ENCODE data around the gene SLC44A4. TPM values are rescaled to one million over a fixed set of nuclear protein-coding genes. Genes with fewer than 3 reads are reported as not detected.
"Not testable (repeated sequence)": the region's sequence is repeated elsewhere in the genome, so short reads cannot be mapped to it uniquely, and the experiment has no call there.

The SLC44A4 gene
- polyA plus RNA-seq, 1 donor = 157 TPM

GRCh38 chr6:31871046-31871659 lies 7.6 kb downstream of the SLC44A4 start:
- Histone ChIP-seq H3K4me3 (ENCODE audit: low read length) (no peak overlapping the region), H3K36me3 (ENCODE audit: control insufficient read depth, insufficient read depth, low read length) (peaks cover 49% of the 10 kb centered on the region), H3K4me1 (ENCODE audit: control insufficient read depth, insufficient read depth, low read length) (no peaks in the 10 kb centered on the region), H3K27ac (ENCODE audit: low read length) (no peak overlapping the region), H3K9me3 (ENCODE audit: control insufficient read depth, low read depth, low read length) (no peaks in the 10 kb centered on the region), H3K27me3 (ENCODE audit: control insufficient read depth, insufficient read depth, low read length) (no peaks in the 10 kb centered on the region)
- 40% methylated on average over 2 of the region's 9 CpGs for WGBS (ENCODE audit: insufficient coverage, low lambda C conversion rate)
- DNase-seq = no peak

- H3K36me3 ChIP-seq (ENCODE audit: control insufficient read depth, insufficient read depth, low read length) = peaks cover 51% of the 10 kb centered on the region
- WGBS (ENCODE audit: insufficient coverage, low lambda C conversion rate) = no CpG with 5 or more reads among the region's 16 CpGs
- DNase-seq = no peak
- H3K9me3 ChIP-seq (ENCODE audit: control insufficient read depth, low read depth, low read length) = no peaks in the 10 kb centered on the region
- H3K27me3 ChIP-seq (ENCODE audit: control insufficient read depth, insufficient read depth, low read length) = no peaks in the 10 kb centered on the region
- H3K4me1 ChIP-seq (ENCODE audit: control insufficient read depth, insufficient read depth, low read length) = no peaks in the 10 kb centered on the region
- no peak overlapping the region for H3K4me3 ChIP-seq (ENCODE audit: low read length)
- H3K27ac ChIP-seq (ENCODE audit: low read length) = no peak overlapping the region
Observed at GRCh38 chr6:31870385-31870921, 8.3 kb downstream of the SLC44A4 start.

DNA sequence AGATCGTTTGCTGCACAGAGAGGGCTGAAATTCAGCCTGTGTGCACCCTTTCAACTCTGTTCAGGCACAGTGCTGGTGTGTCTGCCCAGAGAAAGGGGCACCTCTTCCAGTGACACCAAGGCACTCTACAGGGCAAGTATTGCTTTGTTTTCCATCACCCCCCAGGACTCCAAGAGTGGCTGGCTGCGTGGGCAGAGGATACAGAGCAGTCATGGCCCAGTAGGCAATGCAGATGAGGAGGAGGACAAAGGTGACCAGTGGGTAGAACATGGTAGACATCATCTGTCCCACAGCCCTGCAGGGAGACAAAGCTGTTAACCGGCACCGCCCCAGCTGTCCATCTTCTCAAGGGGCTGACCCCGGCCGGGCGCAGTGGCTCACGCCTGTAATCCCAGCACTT lies 9.5 kb downstream of the SLC44A4 start:
- Histone ChIP-seq H3K9me3 (ENCODE audit: control insufficient read depth, low read depth, low read length) (no peaks in the 10 kb centered on the region), H3K36me3 (ENCODE audit: control insufficient read depth, insufficient read depth, low read length) (peaks cover 58% of the 10 kb centered on the region), H3K4me3 (ENCODE audit: low read length) (no peak overlapping the region), H3K27me3 (ENCODE audit: control insufficient read depth, insufficient read depth, low read length) (no peaks in the 10 kb centered on the region), H3K4me1 (ENCODE audit: control insufficient read depth, insufficient read depth, low read length) (no peaks in the 10 kb centered on the region), H3K27ac (ENCODE audit: low read length) (no peak overlapping the region)
- no CpG with 5 or more reads among the region's 8 CpGs for WGBS (ENCODE audit: insufficient coverage, low lambda C conversion rate)
- no peak for DNase-seq

DNA sequence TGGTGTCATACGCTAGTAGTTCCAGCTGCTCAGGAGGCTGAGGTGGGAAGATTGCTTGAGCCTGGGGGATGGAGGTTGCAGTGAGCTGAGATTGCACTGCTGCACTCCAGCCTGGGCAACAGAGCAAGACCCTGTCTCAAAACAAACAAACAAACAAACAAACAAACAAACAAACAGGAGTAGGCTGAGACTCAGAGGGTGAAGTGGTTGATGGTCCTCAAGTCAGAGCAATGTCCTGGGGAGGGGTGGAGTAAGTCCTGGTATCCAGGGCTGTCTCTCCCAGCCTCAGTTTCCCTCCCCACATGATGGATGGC lies 10.2 kb downstream of the SLC44A4 start:
- H3K9me3 ChIP-seq (ENCODE audit: control insufficient read depth, low read depth, low read length); DNase-seq; H3K4me1 ChIP-seq (ENCODE audit: control insufficient read depth, insufficient read depth, low read length); H3K4me3 ChIP-seq (ENCODE audit: low read length); H3K27me3 ChIP-seq (ENCODE audit: control insufficient read depth, insufficient read depth, low read length); H3K27ac ChIP-seq (ENCODE audit: low read length): not testable (repeated sequence)
- peaks cover 55% of the 10 kb centered on the region for H3K36me3 ChIP-seq (ENCODE audit: control insufficient read depth, insufficient read depth, low read length)
- no CpG with 5 or more reads among the region's 1 CpG for WGBS (ENCODE audit: insufficient coverage, low lambda C conversion rate)

- Histone ChIP-seq H3K27me3 (ENCODE audit: control insufficient read depth, insufficient read depth, low read length) (no peaks in the 10 kb centered on the region), H3K4me3 (ENCODE audit: low read length) (no peak overlapping the region), H3K36me3 (ENCODE audit: control insufficient read depth, insufficient read depth, low read length) (peaks cover 46% of the 10 kb centered on the region), H3K27ac (ENCODE audit: low read length) (no peak overlapping the region), H3K9me3 (ENCODE audit: control insufficient read depth, low read depth, low read length) (no peaks in the 10 kb centered on the region), H3K4me1 (ENCODE audit: control insufficient read depth, insufficient read depth, low read length) (peaks cover 10% of the 10 kb centered on the region)
- DNase-seq = no peak
- WGBS (ENCODE audit: insufficient coverage, low lambda C conversion rate) = 66% methylated on average over 5 of the region's 21 CpGs
Observed at GRCh38 chr6:31865205-31866118, 13.3 kb downstream of the SLC44A4 start.

GRCh38 chr6:31864818-31865204 lies 14.0 kb downstream of the SLC44A4 start:
- peaks cover 47% of the 10 kb centered on the region for H3K36me3 ChIP-seq (ENCODE audit: control insufficient read depth, insufficient read depth, low read length)
- no CpG with 5 or more reads among the region's 8 CpGs for WGBS (ENCODE audit: insufficient coverage, low lambda C conversion rate)
- no peak overlapping the region for H3K27ac ChIP-seq (ENCODE audit: low read length)
- no peak overlapping the region for H3K4me3 ChIP-seq (ENCODE audit: low read length)
- H3K4me1 ChIP-seq (ENCODE audit: control insufficient read depth, insufficient read depth, low read length) = peaks cover 10% of the 10 kb centered on the region
- no peaks in the 10 kb centered on the region for H3K9me3 ChIP-seq (ENCODE audit: control insufficient read depth, low read depth, low read length)
- H3K27me3 ChIP-seq (ENCODE audit: control insufficient read depth, insufficient read depth, low read length) = no peaks in the 10 kb centered on the region
- no peak for DNase-seq

DNA sequence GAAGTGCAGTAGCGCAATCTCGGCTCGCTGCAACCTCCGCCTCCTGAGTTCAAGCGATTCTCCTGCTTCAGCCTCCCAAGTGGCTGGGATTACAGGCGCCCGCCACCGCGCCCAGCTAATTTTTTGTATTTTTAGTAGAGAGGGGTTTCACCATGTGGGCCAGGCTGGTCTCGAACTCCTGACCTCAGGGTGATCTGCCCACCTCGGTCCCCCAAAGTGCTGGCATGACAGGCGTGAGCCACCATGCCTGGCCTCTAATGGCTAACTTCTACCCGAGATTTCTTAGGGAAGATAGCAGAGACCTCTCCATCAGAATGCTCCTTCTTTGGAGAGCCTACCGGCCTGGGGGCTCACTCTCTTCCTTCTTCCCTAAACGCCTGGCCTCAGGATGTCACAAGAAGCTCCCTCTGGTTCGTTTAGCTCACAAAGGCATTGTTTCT lies 14.7 kb downstream of the SLC44A4 start:
- peak overlapping the region; percentile 29 for H3K4me3 ChIP-seq (ENCODE audit: low read length)
- peaks cover 49% of the 10 kb centered on the region for H3K36me3 ChIP-seq (ENCODE audit: control insufficient read depth, insufficient read depth, low read length)
- no CpG with 5 or more reads among the region's 16 CpGs for WGBS (ENCODE audit: insufficient coverage, low lambda C conversion rate)
- H3K4me1 ChIP-seq (ENCODE audit: control insufficient read depth, insufficient read depth, low read length) = peaks cover 15% of the 10 kb centered on the region
- H3K27ac ChIP-seq (ENCODE audit: low read length) = peak overlapping the region; percentile 56
- not testable (repeated sequence) for DNase-seq; H3K9me3 ChIP-seq (ENCODE audit: control insufficient read depth, low read depth, low read length); H3K27me3 ChIP-seq (ENCODE audit: control insufficient read depth, insufficient read depth, low read length)

GRCh38 chr6:31862344-31863235 lies 16.2 kb downstream of the SLC44A4 start, which contains the start of gene NEU1:
NEU1 (minus strand) TSS chr6:31862821; CDS start chr6:31862776, 45 bp downstream.
- peak; percentile 100 for DNase-seq
- H3K27ac ChIP-seq (ENCODE audit: low read length) = peak within 1 kb of the TSS; percentile 63
- peaks cover 15% of the 10 kb centered on the region for H3K4me1 ChIP-seq (ENCODE audit: control insufficient read depth, insufficient read depth, low read length)
- H3K36me3 ChIP-seq (ENCODE audit: control insufficient read depth, insufficient read depth, low read length) = peaks cover 54% of the 10 kb centered on the region
- H3K4me3 ChIP-seq (ENCODE audit: low read length) = peak within 1 kb of the TSS; percentile 79
- H3K27me3 ChIP-seq (ENCODE audit: control insufficient read depth, insufficient read depth, low read length) = no peaks in the 10 kb centered on the region
- no peaks in the 10 kb centered on the region for H3K9me3 ChIP-seq (ENCODE audit: control insufficient read depth, low read depth, low read length)
- WGBS (ENCODE audit: insufficient coverage, low lambda C conversion rate) = no CpG with 5 or more reads among the region's 64 CpGs

DNA sequence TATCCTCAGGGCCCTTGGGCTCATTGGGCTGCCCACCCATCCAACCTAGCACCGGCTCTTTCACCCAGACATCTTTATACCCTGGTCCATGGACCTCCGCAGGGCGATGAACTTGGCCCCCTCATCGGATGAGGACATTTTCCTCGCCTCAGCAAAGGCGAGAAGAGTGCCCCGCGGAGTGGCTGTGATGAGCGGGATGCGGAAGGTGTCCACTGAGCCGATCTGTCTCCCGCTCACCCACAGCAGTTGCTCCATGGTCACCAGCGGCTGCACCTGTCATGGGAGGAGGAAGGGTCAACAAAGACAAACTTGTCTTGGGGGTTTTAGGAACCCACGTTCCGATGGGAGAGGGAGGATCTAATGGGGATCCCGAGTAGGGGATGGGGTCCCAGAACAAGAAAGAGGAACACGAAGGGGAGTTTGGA lies 16.9 kb downstream of the SLC44A4 start:
- peak in 1 of 2 donors; percentile 25 for DNase-seq
- Histone ChIP-seq H3K36me3 (ENCODE audit: control insufficient read depth, insufficient read depth, low read length) (peaks cover 59% of the 10 kb centered on the region), H3K9me3 (ENCODE audit: control insufficient read depth, low read depth, low read length) (no peaks in the 10 kb centered on the region), H3K4me3 (ENCODE audit: low read length) (peak overlapping the region; percentile 79), H3K27me3 (ENCODE audit: control insufficient read depth, insufficient read depth, low read length) (no peaks in the 10 kb centered on the region), H3K4me1 (ENCODE audit: control insufficient read depth, insufficient read depth, low read length) (peaks cover 15% of the 10 kb centered on the region), H3K27ac (ENCODE audit: low read length) (peak overlapping the region; percentile 63)
- no CpG with 5 or more reads among the region's 17 CpGs for WGBS (ENCODE audit: insufficient coverage, low lambda C conversion rate)

GRCh38 chr6:31861150-31861549 lies 17.6 kb downstream of the SLC44A4 start:
- Histone ChIP-seq H3K27me3 (ENCODE audit: control insufficient read depth, insufficient read depth, low read length) (no peaks in the 10 kb centered on the region), H3K4me3 (ENCODE audit: low read length) (peak overlapping the region; percentile 79), H3K9me3 (ENCODE audit: control insufficient read depth, low read depth, low read length) (no peaks in the 10 kb centered on the region), H3K27ac (ENCODE audit: low read length) (no peak overlapping the region), H3K4me1 (ENCODE audit: control insufficient read depth, insufficient read depth, low read length) (peaks cover 15% of the 10 kb centered on the region), H3K36me3 (ENCODE audit: control insufficient read depth, insufficient read depth, low read length) (peaks cover 60% of the 10 kb centered on the region)
- WGBS (ENCODE audit: insufficient coverage, low lambda C conversion rate) = no CpG with 5 or more reads among the region's 7 CpGs
- DNase-seq = no peak

All from large intestine (tissue), 3 donors.